NCI-H187 (cell line): ENCODE data around the gene RIMS1.

ENCODE experiments used
- DNase-seq, 2 experiments: peaks; one replicate each; lab custom pipeline; 2025; lab: John Stamatoyannopoulos, UW

The RIMS1 gene, protein sequence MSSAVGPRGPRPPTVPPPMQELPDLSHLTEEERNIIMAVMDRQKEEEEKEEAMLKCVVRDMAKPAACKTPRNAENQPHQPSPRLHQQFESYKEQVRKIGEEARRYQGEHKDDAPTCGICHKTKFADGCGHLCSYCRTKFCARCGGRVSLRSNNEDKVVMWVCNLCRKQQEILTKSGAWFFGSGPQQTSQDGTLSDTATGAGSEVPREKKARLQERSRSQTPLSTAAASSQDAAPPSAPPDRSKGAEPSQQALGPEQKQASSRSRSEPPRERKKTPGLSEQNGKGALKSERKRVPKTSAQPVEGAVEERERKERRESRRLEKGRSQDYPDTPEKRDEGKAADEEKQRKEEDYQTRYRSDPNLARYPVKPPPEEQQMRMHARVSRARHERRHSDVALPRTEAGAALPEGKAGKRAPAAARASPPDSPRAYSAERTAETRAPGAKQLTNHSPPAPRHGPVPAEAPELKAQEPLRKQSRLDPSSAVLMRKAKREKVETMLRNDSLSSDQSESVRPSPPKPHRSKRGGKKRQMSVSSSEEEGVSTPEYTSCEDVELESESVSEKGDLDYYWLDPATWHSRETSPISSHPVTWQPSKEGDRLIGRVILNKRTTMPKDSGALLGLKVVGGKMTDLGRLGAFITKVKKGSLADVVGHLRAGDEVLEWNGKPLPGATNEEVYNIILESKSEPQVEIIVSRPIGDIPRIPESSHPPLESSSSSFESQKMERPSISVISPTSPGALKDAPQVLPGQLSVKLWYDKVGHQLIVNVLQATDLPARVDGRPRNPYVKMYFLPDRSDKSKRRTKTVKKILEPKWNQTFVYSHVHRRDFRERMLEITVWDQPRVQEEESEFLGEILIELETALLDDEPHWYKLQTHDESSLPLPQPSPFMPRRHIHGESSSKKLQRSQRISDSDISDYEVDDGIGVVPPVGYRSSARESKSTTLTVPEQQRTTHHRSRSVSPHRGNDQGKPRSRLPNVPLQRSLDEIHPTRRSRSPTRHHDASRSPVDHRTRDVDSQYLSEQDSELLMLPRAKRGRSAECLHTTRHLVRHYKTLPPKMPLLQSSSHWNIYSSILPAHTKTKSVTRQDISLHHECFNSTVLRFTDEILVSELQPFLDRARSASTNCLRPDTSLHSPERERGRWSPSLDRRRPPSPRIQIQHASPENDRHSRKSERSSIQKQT (N-terminal part only)

DNA sequence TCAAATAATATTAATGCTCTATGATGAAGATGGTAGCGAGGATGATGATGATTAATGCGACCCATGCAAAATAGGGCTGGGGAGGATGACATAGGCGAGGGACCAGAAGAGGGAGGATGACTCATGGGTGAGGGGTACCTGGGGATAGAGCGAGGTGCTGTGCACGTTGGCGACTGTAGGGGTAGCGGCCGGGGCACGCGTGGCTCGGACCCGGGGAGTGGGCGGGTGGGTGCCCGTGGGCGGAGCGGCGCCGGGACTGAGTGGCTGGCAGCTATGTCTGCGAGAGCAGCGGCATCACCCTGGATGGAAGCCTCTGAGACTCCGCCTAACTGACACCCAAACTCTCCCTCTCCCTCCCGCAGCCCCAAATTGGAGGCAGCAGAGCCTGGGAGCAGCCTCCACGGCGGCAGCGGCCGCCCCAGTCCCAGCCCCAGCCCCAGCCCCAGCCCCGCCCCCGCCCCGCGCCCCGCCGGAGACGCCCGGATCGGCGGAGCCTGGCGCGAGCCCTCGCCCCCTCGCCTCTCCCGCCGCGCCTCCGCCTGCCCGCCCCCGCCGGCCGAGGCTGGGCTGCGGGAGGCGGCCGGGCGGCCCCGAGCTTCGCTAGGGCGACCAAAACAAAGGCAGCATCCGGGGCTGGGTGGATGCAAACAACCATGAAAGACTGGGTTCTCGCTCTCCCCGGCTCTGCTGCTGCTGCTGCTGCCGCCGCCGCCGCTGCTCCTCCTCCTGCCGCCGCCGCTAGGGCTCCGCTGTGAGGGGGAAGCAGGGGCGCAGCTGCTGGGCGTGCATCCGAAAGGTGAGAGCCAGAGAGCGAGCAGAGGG is at the start of gene RIMS1:
RIMS1 (plus strand) TSS at position 367 of the 822 bp plus-strand sequence. CDS start 474 bp downstream, outside the sequence.
- DNase-seq, result peak in 1 of 2 experiments; percentile 11

DNA sequence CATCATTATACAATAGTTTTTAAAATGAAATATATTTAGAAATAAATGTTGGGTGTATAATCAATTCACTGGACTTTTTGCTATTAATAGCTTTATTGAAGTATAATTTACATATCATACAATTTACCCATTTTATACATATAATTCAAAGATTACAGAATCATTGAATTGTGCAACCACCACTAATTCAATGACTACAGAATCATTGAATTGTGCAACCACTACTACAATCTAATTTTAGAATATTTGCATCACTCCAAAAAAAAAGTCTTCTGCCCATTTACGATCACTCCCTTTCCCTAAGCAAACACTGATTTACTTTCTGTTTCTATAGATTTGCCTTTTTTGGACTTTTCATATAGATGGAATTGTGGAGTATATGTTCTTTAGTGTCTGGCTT is 35.1 kb upstream of the RIMS1 start:
- no peak for DNase-seq

DNA sequence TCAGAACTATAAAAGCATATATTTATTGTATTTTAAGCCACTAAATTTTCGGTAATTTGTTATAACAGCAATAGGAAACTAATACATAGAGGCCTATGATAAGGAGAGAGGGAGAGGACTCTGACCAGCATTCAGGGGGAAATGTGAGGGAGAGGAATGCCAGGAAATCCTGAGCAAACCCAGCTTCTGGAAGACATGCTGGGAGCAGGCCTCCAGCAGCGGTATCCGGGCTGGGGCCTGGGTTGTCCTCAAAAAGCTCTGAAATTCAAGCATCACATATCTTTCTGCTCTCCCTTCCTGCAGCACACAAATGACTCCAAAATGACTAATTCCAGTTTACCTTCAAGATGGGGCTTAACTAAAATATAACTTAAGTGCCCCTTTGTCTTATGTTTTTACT is 33.4 kb upstream of the RIMS1 start:
- DNase-seq, result no peak

DNA sequence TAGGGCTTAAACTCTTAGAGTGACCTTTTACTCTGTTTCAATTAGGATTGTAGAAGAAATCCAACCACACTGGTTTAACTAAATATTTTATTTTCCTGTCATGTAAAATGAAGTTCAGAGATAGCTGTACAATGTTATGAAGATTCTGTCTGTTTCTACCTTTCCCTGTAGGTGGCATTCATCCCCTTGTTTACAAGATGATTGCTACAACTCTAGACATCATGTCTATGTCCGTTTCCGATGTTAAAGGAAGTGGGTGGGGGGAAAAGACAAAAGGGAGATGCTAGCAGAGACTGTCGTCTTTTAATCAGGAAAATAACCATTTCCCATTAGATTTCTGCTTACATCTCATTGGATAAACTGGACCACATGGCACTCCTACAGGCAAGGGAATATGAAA is 30.9 kb upstream of the RIMS1 start:
- no peak for DNase-seq

DNA sequence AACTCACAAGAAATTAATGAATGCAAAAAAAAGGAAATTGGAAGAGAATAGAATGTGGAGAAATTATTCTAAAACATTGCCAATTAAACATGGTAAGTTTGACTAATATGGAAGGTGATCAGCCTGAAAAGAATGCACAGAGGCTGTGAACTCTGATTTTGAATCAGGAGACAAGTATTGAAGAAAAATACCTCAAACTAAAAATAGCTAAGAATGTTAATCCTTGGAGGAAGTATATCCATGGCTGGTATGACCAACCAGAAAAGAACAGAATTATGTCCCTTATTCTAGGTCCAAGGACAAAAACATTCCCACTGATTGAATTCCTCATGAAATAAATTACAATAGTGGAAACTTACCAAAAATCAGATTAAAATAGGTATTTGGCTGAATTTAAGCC is 7.3 kb upstream of the RIMS1 start:
- DNase-seq, result no peak

DNA sequence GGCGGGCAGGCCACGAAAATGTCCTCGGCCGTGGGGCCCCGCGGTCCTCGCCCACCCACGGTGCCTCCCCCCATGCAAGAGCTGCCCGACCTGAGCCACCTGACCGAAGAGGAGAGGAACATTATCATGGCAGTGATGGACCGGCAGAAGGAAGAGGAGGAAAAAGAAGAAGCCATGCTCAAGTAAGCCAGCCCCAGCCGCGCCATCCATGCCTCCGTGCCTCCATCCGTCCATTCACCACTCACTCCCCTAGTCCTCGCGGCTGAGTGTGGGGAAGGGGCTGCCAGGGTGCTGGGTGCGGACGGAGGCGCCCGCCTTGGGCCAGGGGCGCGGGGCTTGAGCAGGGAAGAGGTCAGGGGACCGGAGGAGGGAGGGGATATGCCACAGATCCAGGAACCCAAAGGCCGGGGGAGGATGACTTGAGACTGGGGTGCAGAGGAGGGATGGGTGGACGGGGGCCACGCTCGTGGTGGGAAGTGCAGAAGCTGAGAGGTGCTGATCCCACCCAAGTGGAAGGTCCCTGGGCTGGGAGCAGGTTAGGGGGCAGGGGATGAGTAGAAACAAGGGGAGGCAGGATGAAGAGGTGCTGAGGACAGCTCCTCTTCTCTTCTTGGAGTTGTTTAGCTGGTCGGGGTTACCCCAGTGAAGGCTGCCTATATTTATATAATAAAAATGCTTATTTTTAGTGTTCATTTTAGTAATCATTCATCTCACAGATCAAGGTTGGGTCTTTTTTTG is 825 bp downstream of the RIMS1 start:
- no peak for DNase-seq

DNA sequence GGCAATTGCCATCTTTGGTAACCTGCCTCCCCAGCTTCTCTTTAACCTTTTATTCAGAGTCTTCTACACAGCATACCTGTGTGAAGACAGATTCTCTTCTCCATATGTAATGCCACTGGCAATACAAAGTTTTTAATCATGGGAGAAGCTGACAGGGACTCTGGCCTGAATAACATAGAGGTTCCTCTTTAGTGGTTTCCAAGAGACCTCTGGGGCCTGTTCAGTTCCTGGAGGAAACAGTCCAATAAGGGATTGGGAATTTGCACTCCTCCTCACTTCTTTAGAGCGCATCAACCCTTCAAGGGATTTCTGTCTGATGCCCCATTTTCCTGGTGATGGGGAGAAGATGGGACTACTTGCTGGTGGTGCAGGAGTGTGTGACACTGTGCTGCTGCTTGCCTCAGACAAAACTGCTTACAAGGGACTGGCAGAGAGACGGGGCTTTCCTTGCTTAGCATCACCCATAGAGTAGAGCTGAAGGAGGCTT is 1.4 kb downstream of the RIMS1 start:
- DNase-seq, result no peak

DNA sequence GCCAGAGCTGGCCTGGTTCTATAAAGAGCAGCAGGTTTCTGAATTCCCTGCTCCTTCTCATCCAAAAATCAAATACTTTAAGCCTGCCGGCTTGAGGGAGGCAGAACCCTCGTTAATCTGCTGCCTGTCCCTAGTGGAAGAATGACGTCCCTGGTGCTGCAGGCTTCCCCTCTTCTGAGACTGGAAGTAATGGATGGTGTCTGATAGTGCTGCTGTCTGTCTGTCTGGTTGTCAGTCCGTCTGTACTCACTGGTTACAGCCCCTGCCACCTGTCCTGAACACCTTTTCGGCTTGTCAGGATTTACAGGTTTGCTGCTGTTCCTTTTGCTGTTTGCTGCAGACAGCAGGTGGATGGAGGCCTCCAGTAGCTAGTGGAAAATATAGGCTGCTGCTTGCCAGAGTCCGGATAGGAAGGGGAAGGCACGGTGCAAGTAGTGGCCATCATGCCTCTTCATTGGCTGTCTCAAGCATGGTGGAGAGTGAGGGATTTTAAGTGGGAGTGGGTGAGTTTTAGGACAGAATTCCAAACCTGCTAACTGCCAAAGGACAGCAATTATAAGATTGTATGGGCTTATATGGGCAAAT is 2.5 kb downstream of the RIMS1 start:
- no peak for DNase-seq

DNA sequence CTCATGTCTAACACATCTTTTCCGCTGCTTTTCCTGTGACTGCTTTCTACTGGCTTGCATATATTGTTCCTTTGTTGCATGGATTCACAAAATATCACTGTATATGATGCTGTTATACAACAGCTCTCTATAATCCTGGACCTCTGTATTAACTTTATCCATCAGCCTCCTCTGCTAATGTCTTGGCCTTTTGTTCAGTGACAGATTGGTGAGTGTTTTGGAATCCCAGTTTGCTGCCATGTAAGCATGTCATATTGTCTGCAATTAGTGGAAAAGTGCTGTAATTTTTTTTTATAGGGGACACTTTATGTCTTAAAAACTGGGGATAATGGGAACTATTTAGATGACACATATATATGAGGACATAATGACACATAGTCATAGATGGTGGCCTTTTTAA is 3.0 kb downstream of the RIMS1 start:
- no peak for DNase-seq

DNA sequence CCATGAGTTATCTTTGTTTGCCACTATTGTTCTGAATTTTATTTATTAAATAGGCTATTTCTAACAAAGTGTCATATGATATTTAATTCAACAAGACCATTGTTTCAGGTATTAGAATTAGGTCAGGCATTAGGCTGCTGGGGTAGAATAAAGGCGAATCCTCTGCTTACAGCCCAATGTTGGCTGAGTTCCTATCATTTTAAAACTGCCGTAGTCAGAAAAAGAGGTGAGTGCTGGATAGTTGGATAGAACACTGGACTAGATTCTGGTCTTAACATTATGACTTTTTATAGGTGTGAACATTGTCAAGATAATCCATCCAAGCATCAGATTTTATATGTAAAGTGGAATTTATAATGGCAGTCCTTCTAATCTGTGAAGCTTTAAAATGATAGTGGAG is 6.3 kb downstream of the RIMS1 start:
- no peak for DNase-seq

DNA sequence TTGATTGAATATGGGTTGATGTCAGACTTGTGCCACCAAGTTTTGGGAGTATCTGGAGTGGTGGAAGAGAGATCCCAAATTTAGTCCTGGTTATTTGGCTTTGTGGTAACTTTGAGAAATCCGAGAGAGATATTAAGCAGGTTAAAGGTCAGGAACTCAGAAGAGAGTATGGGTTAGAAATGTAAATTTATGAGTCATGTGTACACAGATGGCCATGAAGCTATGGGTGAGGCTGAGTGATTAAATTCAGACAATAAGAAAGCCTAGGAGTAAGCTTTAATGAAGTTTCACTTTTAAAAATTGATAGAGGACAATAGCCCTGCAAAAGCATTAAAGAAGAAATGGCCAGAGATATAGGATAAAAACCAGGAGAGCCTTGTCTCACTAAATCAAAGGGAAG is 14.3 kb downstream of the RIMS1 start:
- DNase-seq, result no peak

DNA sequence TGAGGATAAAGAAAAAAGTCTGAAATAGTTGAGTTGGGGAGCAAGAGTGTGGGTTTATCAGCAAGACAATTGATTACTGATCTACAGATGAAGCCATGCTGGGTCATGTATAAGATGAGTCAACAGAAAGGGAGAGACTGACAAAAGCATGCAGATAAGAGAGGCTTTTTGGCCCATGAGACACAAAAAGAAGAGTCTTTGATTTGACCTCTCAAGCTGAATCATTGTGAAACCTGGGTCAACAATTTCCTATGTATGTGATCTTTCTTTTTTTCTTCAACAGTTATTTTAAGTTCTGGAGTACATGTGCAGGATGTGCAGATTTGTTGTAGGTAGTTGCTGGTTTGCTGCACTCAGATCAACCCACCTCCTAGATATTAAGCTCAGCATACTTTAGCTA is 15.9 kb downstream of the RIMS1 start:
- no peak for DNase-seq

DNA sequence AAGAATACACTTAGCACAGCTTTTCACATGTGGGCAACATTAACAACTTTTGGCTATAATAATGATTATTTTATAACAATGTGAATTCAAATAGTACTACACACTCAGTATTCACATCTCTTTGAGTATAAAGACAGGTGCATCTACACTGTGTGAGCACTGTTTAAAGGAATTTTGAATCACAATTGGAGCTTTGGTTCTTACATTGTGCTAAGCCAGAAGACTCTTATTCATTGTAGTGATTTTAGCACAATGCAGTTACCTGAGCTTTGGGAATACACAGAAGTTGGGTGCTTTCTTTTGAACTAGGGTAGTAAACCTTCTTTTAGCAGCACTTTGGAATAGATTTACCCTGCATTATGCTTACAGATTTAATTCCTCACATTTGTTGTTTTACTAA is 20.5 kb downstream of the RIMS1 start:
- DNase-seq, result no peak

DNA sequence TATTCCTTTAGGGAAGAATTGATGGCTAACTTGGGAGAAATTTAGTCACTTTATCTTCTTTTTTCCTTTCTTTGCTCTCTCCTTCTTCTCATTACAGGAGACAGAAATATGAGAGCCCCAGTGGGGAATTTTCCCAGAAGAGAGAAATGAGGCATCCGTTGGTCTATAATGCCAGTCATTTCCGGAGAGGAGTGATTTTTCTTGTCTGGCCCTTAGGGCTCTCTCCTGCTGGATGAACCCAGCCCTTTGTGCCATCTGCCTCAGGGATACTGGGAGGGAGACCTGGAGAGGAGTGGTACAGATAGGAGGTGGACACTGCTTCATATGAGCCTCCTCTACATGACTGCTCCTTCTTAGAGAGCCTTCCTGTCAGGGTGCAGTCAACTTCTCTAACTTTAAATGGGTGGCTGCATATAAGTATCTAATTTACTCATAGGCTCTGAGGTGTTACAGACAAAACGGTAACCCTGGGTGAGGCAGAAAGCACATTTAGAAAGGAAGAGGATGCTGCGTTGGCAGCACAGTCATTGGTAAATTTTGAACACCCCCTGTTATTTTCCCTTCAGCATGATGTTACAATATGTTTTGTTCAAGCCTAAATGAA is 21.9 kb downstream of the RIMS1 start:
- no peak for DNase-seq

DNA sequence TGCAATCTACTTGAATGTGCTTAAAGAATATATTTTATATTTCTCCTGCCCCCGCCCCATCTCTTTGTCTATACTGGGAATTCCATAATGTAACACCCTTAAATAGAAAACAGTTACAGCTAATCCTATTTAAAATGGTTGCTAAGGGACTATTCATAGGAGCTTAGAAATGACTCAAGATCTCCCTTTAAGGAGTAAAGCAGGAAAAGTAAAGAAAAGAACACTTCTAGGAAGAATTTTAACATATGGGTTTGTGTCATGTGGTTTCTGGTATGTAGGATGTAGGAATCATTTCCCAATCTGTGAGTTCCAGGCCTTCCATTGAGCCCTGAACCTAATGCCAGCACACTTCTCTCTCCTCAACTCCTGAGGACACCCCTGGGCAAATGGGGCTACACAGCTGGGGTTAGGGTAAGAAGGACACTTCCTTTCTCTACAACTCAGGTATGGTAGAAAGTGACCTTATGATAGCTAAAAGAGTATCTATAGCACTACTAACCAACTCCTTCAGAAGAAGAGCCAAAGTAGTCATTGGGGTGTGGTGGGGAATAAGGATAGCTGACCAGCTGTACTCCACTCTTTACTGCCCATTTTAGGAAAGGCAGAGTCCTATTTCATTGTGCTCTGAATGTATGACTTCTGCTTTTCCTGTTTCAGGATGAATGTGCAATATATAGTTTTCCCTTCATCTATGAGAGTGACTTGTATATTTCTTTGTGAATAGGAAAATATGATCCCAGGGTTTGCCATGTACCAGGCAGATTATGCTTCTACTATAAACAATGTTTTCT is 27.3 kb downstream of the RIMS1 start:
- no peak for DNase-seq

DNA sequence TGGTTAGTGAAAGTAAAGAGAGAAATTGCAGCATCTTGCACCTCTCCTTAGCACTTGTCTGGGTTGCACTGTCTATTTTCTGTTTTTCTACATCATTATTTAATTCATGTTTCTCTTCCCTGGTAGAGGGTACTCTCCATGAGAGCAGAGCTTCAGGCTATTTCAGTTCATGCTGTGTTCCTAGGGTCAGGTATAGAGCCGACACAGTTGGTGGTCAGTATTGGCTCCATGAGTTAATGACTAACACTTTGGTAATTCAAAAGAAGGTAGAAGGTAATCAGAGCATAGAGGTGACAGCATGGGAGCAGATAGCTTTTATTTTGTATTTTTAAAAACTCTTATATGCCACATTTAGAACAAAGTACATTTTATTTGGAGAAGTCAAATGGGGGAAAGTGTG is 42.7 kb downstream of the RIMS1 start:
- no peak for DNase-seq

DNA sequence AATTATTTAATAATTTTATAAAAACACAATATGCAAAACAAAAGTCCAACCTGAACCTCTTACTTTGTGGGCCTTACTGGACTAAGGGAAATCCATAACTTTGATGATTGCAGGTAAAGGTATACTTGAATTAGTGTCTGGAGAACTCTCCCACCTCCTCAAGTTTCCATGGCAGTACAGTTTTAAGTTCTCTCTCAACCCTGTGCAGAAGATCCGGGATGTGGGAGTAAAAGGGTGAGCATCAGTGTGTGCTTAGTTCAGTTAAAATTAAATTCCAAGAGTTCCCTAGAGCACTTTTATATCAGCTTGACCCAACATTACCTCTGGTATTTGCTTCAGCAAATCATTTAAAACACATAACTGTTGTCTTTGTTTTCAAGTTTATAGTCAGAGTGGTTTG is 47.5 kb downstream of the RIMS1 start:
- DNase-seq, result no peak

DNA sequence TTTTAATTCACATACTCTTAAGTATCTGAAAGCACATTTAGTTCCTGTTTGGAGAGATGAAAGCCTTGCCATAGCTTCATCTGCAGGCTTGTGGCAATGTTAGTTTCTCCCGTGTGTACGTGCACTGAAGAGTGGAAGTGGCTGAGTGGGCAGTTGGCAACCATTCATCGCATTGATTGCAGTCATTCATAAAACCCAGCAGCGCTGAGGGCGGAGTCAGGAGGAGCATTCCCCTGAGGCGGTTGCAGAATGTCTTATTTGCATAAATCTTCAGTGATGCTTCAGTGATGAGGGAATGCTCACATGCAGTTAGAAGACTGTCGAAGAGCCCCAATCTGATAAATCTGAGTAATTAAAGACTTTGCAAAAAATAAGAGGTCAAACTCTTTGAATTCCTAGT is 79.1 kb downstream of the RIMS1 start:
- peak; percentile 24 to 48 for DNase-seq

DNA sequence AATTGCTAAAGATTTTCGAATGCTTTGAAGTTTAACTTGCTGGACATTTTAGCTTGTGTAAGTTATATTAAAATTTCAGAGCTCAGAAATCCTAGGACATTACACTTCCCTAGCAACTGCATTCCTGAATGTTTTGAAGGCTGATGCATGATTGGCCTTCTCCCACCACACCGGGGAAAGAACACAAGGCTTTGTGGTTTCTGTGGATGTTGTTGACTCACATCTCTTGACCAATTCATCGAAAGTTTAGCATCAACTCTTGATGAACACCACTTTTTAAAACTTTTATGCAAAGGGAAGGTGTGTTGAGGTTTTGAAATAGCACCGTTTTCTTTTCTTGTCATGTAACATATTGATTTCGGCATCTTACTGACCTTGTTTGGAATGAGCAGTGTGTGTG is 81.1 kb downstream of the RIMS1 start:
- DNase-seq, result no peak
